Glutamatergic neuron (in vitro differentiated cells): ENCODE data around the gene DDX6. TPM values are rescaled to one million over a fixed set of nuclear protein-coding genes. Genes with fewer than 3 reads are reported as not detected.

Experiments
- DNase-seq: peaks from one replicate; pipeline ENCODE4 v3.0.0; 2022
- H3K27ac Mint-ChIP-seq: one replicate; pipeline ENCODE4 v1.8.0; 2020; ENCODE audit warnings: mild to moderate bottlenecking, mixed read lengths, inconsistent platforms; ENCODE audit not compliant: unreplicated experiment
- H3K27me3 Mint-ChIP-seq: one replicate; pipeline ENCODE4 v1.8.0; 2020; ENCODE audit warnings: mild to moderate bottlenecking, moderate library complexity, mixed read lengths, inconsistent platforms; ENCODE audit not compliant: unreplicated experiment
- H3K36me3 Mint-ChIP-seq: one replicate; pipeline ENCODE4 v1.8.0; 2020; ENCODE audit warnings: mild to moderate bottlenecking, mixed read lengths, inconsistent platforms; ENCODE audit not compliant: unreplicated experiment
- H3K4me1 Mint-ChIP-seq: one replicate; pipeline ENCODE4 v1.8.0; 2020; ENCODE audit warnings: mild to moderate bottlenecking, low read depth, mixed read lengths, inconsistent platforms; ENCODE audit not compliant: unreplicated experiment
- H3K4me3 Mint-ChIP-seq: one replicate; pipeline ENCODE4 v1.8.0; 2020; ENCODE audit warnings: mild to moderate bottlenecking, mixed read lengths, inconsistent platforms; ENCODE audit not compliant: unreplicated experiment
- H3K9me3 Mint-ChIP-seq: one replicate; pipeline ENCODE4 v1.8.0; 2020; ENCODE audit warnings: mild to moderate bottlenecking, moderate library complexity, mixed read lengths, inconsistent platforms; ENCODE audit not compliant: unreplicated experiment
- CTCF ChIP-seq: fragments of 200-600 bp; sonication (generic); IDR thresholded peaks from one replicate; pipeline ENCODE4 v1.5.0; 2021; ENCODE audit not compliant: partially characterized antibody, unreplicated experiment
- total RNA-seq: library from RNA; stranded (reverse); fragmentation: NEBNext Ultra II Directional; extraction: Animal tissue kit (Norgen Biotek cat#: 25700); gene quantifications from one replicate; pipeline ENCODE4 v1.2.1, GENCODE V29; 2021; ENCODE audit not compliant: unreplicated experiment

Gene DDX6
- total RNA-seq, 1 donor from 2014 or later: 188 TPM

DNA sequence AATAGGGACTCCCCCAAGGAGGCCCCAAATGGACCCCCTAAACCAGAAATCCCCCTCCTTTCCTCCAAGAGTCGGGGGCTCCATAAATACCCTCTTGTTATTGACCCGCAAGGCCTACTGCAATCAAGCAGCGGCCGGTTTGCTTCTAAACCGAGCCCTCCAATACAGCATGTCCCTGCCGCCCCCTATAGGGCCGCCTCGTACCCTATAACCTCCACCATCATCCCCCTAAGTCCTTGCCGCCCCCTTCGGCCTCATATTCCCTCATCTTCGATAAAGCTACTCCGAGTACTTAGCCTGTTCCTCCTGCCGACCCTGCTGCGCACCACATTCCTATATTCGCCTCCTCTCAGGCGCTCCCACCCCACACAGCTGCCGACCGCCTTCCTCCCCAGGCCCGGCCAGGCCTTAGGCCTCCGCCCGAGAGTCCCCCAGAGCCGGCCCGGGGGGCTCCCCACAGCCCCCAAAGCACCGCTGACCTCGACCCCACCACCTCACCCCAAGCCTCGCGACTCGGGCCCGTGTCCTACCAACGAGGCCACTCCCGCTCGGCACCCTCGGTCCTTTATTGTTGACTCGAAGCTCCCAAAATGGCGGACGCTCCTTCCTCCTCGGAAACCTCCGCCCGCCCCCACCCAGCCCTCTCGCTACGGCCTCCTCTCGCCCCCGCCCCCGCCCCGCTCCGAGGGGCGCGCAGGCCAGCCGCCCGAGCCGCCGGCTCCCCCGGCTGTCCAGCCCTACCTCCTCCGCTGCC, 430 bp downstream of the DDX6 start:
- H3K27me3 Mint-ChIP-seq: peaks cover 5% of the 10 kb centered on the region

GRCh38 chr11:118789501-118790356, 1.2 kb downstream of the DDX6 start:
- TF ChIP-seq CTCF: no peak
- H3K27ac Mint-ChIP-seq: peak overlapping the region; percentile 100
- no peak for DNase-seq
- peaks cover 11% of the 10 kb centered on the region for H3K4me1 Mint-ChIP-seq
- H3K4me3 Mint-ChIP-seq: peak overlapping the region; percentile 97
- peaks cover 10% of the 10 kb centered on the region for H3K9me3 Mint-ChIP-seq
- H3K36me3 Mint-ChIP-seq: no peaks in the 10 kb centered on the region
- peaks cover 5% of the 10 kb centered on the region for H3K27me3 Mint-ChIP-seq

More for the DNA sequence above, 430 bp downstream of the DDX6 start:
- Mint-ChIP-seq H3K4me3 (peak overlapping the region; percentile 97), H3K36me3 (no peaks in the 10 kb centered on the region), H3K9me3 (peaks cover 10% of the 10 kb centered on the region), H3K4me1 (peaks cover 11% of the 10 kb centered on the region), H3K27ac (peak overlapping the region; percentile 100)
- no peak for TF ChIP-seq CTCF
- peak; percentile 66 for DNase-seq

DNA sequence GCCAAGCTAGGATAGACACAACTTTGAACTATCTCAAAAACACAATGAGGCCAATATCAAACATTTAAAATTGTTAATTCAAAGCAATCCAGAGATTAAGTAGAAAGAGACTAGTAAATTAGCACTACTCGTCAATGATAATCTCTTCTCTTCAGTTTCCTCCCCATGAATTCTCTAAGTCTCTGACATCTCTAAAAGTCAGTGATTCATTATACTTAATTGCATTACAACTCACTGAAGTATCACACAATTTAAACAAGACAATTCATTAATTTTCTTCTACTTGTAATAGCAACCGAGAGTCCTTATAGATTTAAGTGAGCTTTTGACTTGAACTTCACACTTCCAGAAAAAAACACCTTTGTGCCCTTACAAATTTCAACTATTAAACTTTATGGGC, 4.3 kb downstream of the DDX6 start:
- Mint-ChIP-seq H3K9me3 (peaks cover 7% of the 10 kb centered on the region), H3K4me3 (peak overlapping the region; percentile 42), H3K27me3 (peaks cover 5% of the 10 kb centered on the region), H3K4me1 (peaks cover 8% of the 10 kb centered on the region), H3K36me3 (no peaks in the 10 kb centered on the region), H3K27ac (no peak overlapping the region)
- TF ChIP-seq CTCF: no peak
- no peak for DNase-seq

- no peak overlapping the region for H3K27ac Mint-ChIP-seq
- H3K9me3 Mint-ChIP-seq: peaks cover 5% of the 10 kb centered on the region
- no peak overlapping the region for H3K4me3 Mint-ChIP-seq
- no peak for DNase-seq
- no peak for TF ChIP-seq CTCF
- H3K36me3 Mint-ChIP-seq: no peaks in the 10 kb centered on the region
- peaks cover 8% of the 10 kb centered on the region for H3K4me1 Mint-ChIP-seq
- peaks cover 2% of the 10 kb centered on the region for H3K27me3 Mint-ChIP-seq
Observed at GRCh38 chr11:118785362-118785761, 5.6 kb downstream of the DDX6 start.
